Measurements from ENCODE around the gene TMEM232.

- TF ChIP-seq CTCF (IDR thresholded peaks at IDR 0.05; ENCODE audit: low read length) (no peak), EZH2 (IDR thresholded peaks at IDR 0.05; ENCODE audit: borderline replicate concordance, low read length) (no peak)
These were observed 355.3 kb downstream of the TMEM232 start for GRCh38 chr5:110371011-110371724.

All from OCI-LY1 (cell line).